Mucosa of descending colon (tissue), 3 donors: Measurements from ENCODE around the gene HOXD3. TPM values are rescaled to one million over a fixed set of nuclear protein-coding genes. Genes with fewer than 3 reads are reported as not detected.
A peak's percentile ranks its signal among the peaks of the same experiment; 100 is the strongest.

Experiments
- ATAC-seq: fragments of 200-7000 bp; cut with Tn5 transposase; one replicate; pipeline ENCODE4 v1.9.1; 2020; ENCODE audit warnings: mild to moderate bottlenecking, moderate library complexity
- DNase-seq, 3 donors: peaks; one replicate each; pipeline ENCODE4 v3.0.0-alpha.2; 2020
- H3K36me3 ChIP-seq: fragments of 200-600 bp; one replicate; pipeline ENCODE4 v1.8.0; 2021; ENCODE audit warnings: low read depth, mild to moderate bottlenecking
- H3K4me1 ChIP-seq: fragments of 200-600 bp; one replicate; pipeline ENCODE4 v1.8.0; 2021; ENCODE audit warnings: low read depth, mild to moderate bottlenecking
- H3K4me3 ChIP-seq: fragments of 200-600 bp; one replicate; pipeline ENCODE4 v1.8.0; 2021; ENCODE audit warnings: mild to moderate bottlenecking
- H3K9me3 ChIP-seq: fragments of 200-600 bp; one replicate; pipeline ENCODE4 v1.8.0; 2021; ENCODE audit warnings: mild to moderate bottlenecking
- CTCF ChIP-seq: fragments of 200-600 bp; IDR thresholded peaks from one replicate; pipeline ENCODE4 v1.8.0; 2022; ENCODE audit warnings: antibody characterized with exemption, mild to moderate bottlenecking
- intact Hi-C, 2 donors: fragments of 100-400 bp; cut with DNase I in 1 of 2; cut with micrococcal nuclease in 1 of 2; formaldehyde crosslinking; loops; one replicate each; pipeline versions ENCODE4 v1.11.0 to v1.11.1; 2022; cut with DNase I, micrococcal nuclease
- total RNA-seq, 3 donors: library from RNA; stranded (reverse); fragmentation: NEBNext Ultra II Directional in 2 of 3; extraction: Animal tissue kit (Norgen Biotek cat#: 25700) in 2 of 3; gene quantifications; one replicate each; pipeline versions ENCODE4 v1.2.1 to v1.2.4, GENCODE V29; 2021 to 2023
- donor health status: DM: no; HTN: no; CAD: no; lungs with moderate emphysema.
- donor health status: DM: no; HTN: no; CAD: no.
- donor health status: DM: no; HTN: yes; CAD: no.

The HOXD3 gene
- total RNA-seq, 3 donors from 2014 or later, result 5.8 to 7.0 (median 6.0) TPM

- ATAC-seq (no peak), DNase-seq (no peak)
- intact Hi-C loops, result no loop called here
- no peak for TF ChIP-seq CTCF
- no peaks in the 10 kb centered on the region for H3K9me3 ChIP-seq
- no peaks in the 10 kb centered on the region for H3K36me3 ChIP-seq
- peak overlapping the region; percentile 52 for H3K4me3 ChIP-seq
- peaks cover 22% of the 10 kb centered on the region for H3K4me1 ChIP-seq
Observed at GRCh38 chr2:176189681-176190641, 32.9 kb downstream of the HOXD3 start.

DNA sequence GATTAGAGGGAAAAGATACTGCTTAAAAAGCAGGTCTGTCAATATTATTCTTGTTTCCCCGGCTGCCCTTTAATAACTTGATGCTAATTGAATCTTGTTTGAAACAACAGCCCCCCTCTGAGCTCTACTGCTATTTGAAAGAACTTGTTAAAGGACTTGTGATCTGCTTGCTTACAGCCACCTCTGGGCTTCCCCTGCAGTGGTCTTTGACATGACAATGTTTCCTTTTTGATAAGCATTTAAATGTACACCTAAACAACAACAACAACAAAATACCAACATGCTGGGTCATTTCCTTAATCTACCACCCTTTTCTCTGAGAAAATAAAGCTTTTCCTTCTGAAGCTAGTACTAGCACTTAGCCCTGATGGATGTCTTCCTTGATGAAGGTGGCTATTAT is 35.2 kb downstream of the HOXD3 start:
- Histone ChIP-seq H3K36me3 (no peaks in the 10 kb centered on the region), H3K4me1 (peaks cover 19% of the 10 kb centered on the region), H3K9me3 (no peaks in the 10 kb centered on the region), H3K4me3 (no peak overlapping the region)
- intact Hi-C loops, result no loop called here
- DNase-seq (no peak), ATAC-seq (no peak)
- TF ChIP-seq CTCF, result no peak

- ATAC-seq (no peak), DNase-seq (no peak)
- H3K9me3 ChIP-seq, result no peaks in the 10 kb centered on the region
- intact Hi-C loops, result no loop called here
- no peak for TF ChIP-seq CTCF
- H3K4me3 ChIP-seq, result no peak overlapping the region
- H3K4me1 ChIP-seq, result peaks cover 19% of the 10 kb centered on the region
- no peaks in the 10 kb centered on the region for H3K36me3 ChIP-seq
Observed at GRCh38 chr2:176193048-176193447, 35.9 kb downstream of the HOXD3 start.

GRCh38 chr2:176199902-176200301 is 42.8 kb downstream of the HOXD3 start:
- Histone ChIP-seq H3K9me3 (no peaks in the 10 kb centered on the region), H3K4me3 (no peak overlapping the region), H3K4me1 (no peaks in the 10 kb centered on the region), H3K36me3 (no peaks in the 10 kb centered on the region)
- no peak for TF ChIP-seq CTCF
- ATAC-seq (peak; percentile 72), DNase-seq (no peak)
- intact Hi-C loops, result no loop called here

- Histone ChIP-seq H3K4me3 (no peak overlapping the region), H3K4me1 (no peaks in the 10 kb centered on the region), H3K9me3 (no peaks in the 10 kb centered on the region), H3K36me3 (no peaks in the 10 kb centered on the region)
- no peak for DNase-seq
- intact Hi-C loops, result no loop called here
- ATAC-seq, result no peak
- no peak for TF ChIP-seq CTCF
Observed at GRCh38 chr2:176200971-176201370, 43.9 kb downstream of the HOXD3 start.
